Ascending aorta (tissue), 2 donors: ENCODE measurements around the gene ADAMTSL2. TPM values are rescaled to one million over a fixed set of nuclear protein-coding genes. Genes with fewer than 3 reads are reported as not detected.
A peak's percentile ranks its signal among the peaks of the same experiment; 100 is the strongest.

Source experiments
- DNase-seq, 2 donors: peaks; one replicate each; pipeline ENCODE4 v3.0.0-alpha.2; 2019; ENCODE audit warnings: low spot score in 2 of 2
- H3K27ac ChIP-seq, 2 donors: fragments of 200-600 bp; sonication (generic); one replicate each; pipeline ENCODE4 v1.5.1; 2016 to 2017; ENCODE audit warnings: mild to moderate bottlenecking in 1 of 2
- H3K27me3 ChIP-seq: fragments of 200-600 bp; sonication (generic); one replicate; pipeline ENCODE4 v1.5.1; 2017
- H3K36me3 ChIP-seq, 2 donors: fragments of 200-600 bp; sonication (generic); one replicate each; pipeline ENCODE4 v1.5.1; 2016
- H3K4me1 ChIP-seq, 2 donors: fragments of 200-600 bp; sonication (generic); one replicate each; pipeline ENCODE4 v1.5.1; 2016 to 2017; ENCODE audit warnings: mild to moderate bottlenecking in 1 of 2
- H3K4me3 ChIP-seq, 2 donors: fragments of 200-600 bp; sonication (generic); one replicate each; pipeline ENCODE4 v1.5.1; 2016 to 2017; ENCODE audit warnings: mild to moderate bottlenecking in 1 of 2
- H3K9me3 ChIP-seq, 2 donors: fragments of 200-600 bp; sonication (generic); one replicate each; pipeline ENCODE4 v1.5.1; 2016
- intact Hi-C: fragments of 100-400 bp; cut with DNase I; formaldehyde crosslinking; loops from one replicate; pipeline ENCODE4 v1.15.1; 2023
- total RNA-seq: library from RNA; depleted of rRNA; stranded (reverse); fragments of >200 nt; gene quantifications from one replicate; pipeline ENCODE4 v1.1.0, GENCODE V29; 2016
- TF ChIP-seq, protein P1 (sequence below), 3 experiments: fragments of 200-600 bp in 2 of 3; fragments of 450-650 bp in 1 of 3; sonication (generic) in 2 of 3; IDR thresholded peaks; one replicate each; pipeline ENCODE4 v1.5.1; 2016 to 2019; ENCODE audit warnings: antibody characterized with exemption in 3 of 3, mild to moderate bottlenecking in 1 of 3, moderate library complexity in 1 of 3

ADAMTSL2 gene
- total RNA-seq, result 3.4 TPM

DNA sequence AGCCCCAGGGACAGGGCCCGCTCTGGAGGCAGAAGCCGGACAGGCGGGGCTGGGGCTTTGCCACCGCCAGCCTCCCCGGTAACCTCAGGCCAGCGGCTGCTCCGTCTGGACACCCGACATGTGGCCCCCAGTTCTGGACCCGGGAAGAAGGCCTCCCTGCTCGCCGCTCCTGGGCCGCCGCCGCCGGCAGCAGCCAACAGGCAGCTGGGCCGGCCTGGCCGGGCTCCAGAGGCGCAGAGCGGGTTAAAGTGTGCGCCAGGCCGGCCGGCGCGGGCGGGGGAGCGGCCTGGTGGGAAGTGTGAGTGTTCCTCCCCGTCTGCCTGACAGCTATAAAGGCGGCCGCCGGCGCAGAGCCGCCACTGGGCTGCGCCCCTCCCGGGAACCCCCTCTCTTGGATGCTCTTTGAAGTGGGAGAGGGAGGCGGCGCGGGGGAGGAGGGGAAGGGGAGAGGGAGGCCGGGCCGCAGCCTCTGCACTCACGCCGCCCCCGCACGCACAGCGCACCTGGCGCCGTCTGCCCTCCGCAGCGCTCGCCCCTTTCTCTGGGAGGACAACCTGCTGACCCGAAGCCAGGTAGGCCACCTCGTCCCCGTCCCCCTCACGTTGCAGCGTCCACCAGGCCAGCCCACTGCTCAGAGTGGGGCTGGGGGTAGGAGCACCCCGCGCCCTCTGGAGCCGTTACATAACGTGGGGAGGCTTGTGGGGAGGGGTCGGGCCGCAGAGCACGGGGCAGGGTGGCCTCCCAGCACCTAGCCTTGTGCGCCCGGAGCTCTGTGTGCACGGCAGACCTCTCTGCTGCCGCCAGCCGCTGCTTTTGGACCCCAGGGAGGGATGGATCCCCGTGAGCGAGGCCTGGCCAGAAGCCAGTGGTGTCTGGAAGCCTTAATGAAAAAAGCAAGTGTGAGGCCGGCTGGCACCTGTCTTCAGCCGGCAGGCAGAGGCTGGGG is at the start of gene ADAMTSL2:
Gene ADAMTSL2, plus strand, starts transcription at position 359 of the 946 bp plus-strand sequence. CDS start 2,009 bp downstream, outside the sequence.
- no peaks in the 10 kb centered on the region for H3K9me3 ChIP-seq
- peak within 1 kb of the TSS; percentile 41 to 61 for H3K4me3 ChIP-seq
- H3K27me3 ChIP-seq, result no peaks in the 10 kb centered on the region
- H3K27ac ChIP-seq, result peak within 1 kb of the TSS in 1 of 2 donors; percentile 39
- intact Hi-C loops, result loop anchor here (5.0 kb wide), 1 partner anchor 458 kb away; the partner anchor contains the start of gene VAV2
- H3K36me3 ChIP-seq, result no peaks in the 10 kb centered on the region
- TF ChIP-seq, protein P1, sequence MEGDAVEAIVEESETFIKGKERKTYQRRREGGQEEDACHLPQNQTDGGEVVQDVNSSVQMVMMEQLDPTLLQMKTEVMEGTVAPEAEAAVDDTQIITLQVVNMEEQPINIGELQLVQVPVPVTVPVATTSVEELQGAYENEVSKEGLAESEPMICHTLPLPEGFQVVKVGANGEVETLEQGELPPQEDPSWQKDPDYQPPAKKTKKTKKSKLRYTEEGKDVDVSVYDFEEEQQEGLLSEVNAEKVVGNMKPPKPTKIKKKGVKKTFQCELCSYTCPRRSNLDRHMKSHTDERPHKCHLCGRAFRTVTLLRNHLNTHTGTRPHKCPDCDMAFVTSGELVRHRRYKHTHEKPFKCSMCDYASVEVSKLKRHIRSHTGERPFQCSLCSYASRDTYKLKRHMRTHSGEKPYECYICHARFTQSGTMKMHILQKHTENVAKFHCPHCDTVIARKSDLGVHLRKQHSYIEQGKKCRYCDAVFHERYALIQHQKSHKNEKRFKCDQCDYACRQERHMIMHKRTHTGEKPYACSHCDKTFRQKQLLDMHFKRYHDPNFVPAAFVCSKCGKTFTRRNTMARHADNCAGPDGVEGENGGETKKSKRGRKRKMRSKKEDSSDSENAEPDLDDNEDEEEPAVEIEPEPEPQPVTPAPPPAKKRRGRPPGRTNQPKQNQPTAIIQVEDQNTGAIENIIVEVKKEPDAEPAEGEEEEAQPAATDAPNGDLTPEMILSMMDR (IDR thresholded peaks at IDR 0.05), result no peak
- DNase-seq, result peak in 1 of 2 donors; percentile 68
- H3K4me1 ChIP-seq, result peaks cover 9 to 11% of the 10 kb centered on the region in 2 donors

DNA sequence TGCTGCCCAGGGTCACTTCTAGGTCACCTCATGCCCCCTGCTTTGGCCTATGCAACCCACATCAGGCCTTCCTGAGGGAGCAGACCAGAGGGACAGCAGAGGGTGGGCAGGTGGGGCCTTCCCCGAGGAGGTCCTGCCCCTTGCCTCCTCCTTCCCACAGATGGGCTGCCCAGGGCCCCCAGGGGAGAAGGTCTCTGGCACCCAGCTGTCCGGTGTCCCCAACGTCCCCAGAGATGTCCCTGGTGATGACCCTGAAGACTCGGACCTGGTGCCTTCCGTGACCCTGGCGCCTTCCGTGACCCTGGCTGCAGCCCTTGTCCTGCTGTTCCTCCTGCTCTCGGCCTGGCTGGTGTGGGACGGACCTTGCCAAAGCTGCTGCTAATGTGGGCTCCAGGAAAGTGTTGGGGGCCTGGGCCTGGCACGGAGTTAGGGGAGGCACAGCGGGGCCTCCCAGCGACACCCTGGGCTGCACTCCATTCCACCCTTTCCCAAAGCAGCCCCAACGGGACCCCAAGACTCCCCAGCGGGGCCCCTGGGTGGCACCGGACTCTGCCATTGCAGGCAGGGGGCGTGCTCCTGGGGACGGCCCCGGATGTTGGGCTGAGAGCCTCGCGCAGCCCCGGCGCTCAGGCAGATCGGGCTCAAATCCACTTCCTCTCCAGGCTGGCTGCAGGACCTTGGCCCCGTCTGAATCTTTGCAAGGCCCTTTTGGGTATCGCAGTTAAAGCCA is 48.8 kb upstream of the ADAMTSL2 start:
- TF ChIP-seq, protein P1 (IDR thresholded peaks at IDR 0.05), result no peak
- Histone ChIP-seq H3K9me3 (no peaks in the 10 kb centered on the region), H3K27me3 (no peaks in the 10 kb centered on the region), H3K4me1 (peaks cover 0 to 2% of the 10 kb centered on the region in 2 donors), H3K36me3 (no peaks in the 10 kb centered on the region), H3K4me3 (no peak overlapping the region), H3K27ac (no peak overlapping the region)
- no peak for DNase-seq
- intact Hi-C loops, result loop anchor here (1.0 to 5.0 kb wide), 3 partner anchors 79 to 303 kb away; partner anchors contain the start of genes SURF1 and SURF2

DNA sequence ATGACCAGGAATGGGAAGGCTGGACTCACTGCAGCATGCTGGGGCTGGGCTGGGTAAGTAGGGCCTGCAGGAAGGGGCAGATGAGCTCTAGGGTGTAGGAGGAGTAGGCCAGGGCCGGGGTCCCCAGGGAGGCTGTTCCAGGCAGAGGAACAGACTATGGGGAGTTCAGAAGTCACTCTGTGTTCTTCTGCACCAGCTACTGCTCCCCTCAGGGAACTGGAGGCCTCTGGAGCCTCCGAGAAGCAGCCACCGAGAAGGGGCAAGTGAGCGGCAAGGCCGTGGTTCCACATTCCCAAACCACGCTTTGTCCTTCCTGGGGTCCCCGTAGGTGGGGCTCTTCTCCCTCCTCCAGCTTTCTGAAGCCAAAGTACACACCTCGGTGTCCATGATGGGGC is 47.2 kb upstream of the ADAMTSL2 start:
- DNase-seq, result no peak
- Histone ChIP-seq H3K27ac (peak overlapping the region in 1 of 2 donors; percentile 48), H3K27me3 (no peaks in the 10 kb centered on the region), H3K36me3 (no peaks in the 10 kb centered on the region), H3K4me3 (no peak overlapping the region), H3K9me3 (no peaks in the 10 kb centered on the region), H3K4me1 (peaks cover 9 to 11% of the 10 kb centered on the region in 2 donors)
- intact Hi-C loops, result loop anchor here (5.0 kb wide), 2 partner anchors 130 to 305 kb away; partner anchors contain the start of genes SURF1 and SURF2
- TF ChIP-seq, protein P1 (IDR thresholded peaks at IDR 0.05), result no peak

DNA sequence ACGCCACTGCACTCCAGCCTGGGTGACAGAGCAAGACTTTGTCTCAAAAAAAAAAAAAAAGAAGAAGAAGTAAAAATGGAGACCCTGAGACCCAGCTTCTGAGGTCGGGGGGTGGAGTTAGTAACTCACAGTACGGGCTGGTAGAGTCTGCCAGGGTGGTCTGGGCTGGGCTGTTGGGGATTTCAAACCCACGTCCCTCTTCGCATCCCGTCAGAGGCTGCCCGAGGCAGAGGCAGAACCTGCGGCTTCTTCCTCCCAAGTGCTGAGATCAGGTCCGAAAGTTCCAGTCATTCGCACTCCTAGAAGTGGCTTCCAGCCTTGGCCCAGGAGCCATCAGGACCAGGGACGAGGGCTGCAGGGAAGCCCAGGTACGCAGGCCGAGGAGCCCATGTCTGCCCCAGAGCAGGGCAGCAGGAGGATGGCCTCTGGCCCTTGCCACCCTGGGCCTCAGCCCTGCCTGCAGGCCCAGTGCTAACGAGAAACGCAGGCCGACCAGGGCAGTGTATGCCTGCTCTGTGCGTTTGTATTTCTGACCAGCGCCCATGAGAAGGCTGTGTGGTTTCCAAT is 45.7 kb upstream of the ADAMTSL2 start:
- intact Hi-C loops, result loop anchor here (5.0 kb wide), 2 partner anchors 131 to 306 kb away; partner anchors contain the start of genes SURF1 and SURF2
- Histone ChIP-seq H3K27me3 (no peaks in the 10 kb centered on the region), H3K4me3 (no peak overlapping the region), H3K4me1 (peaks cover 10 to 17% of the 10 kb centered on the region in 2 donors), H3K9me3 (no peaks in the 10 kb centered on the region), H3K36me3 (no peaks in the 10 kb centered on the region), H3K27ac (no peak overlapping the region)
- TF ChIP-seq, protein P1 (IDR thresholded peaks at IDR 0.05), result no peak
- no peak for DNase-seq
